ENCODE measurements around the gene SLC6A14. TPM values are rescaled to one million over a fixed set of nuclear protein-coding genes. Genes with fewer than 3 reads are reported as not detected.
A peak's percentile ranks its signal among the peaks of the same experiment; 100 is the strongest.

SLC6A14 gene, protein sequence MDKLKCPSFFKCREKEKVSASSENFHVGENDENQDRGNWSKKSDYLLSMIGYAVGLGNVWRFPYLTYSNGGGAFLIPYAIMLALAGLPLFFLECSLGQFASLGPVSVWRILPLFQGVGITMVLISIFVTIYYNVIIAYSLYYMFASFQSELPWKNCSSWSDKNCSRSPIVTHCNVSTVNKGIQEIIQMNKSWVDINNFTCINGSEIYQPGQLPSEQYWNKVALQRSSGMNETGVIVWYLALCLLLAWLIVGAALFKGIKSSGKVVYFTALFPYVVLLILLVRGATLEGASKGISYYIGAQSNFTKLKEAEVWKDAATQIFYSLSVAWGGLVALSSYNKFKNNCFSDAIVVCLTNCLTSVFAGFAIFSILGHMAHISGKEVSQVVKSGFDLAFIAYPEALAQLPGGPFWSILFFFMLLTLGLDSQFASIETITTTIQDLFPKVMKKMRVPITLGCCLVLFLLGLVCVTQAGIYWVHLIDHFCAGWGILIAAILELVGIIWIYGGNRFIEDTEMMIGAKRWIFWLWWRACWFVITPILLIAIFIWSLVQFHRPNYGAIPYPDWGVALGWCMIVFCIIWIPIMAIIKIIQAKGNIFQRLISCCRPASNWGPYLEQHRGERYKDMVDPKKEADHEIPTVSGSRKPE
- total RNA-seq (10 to 100 TPM; 68.6 to 70.8 TPM), polyA plus RNA-seq (ENCODE audit: insufficient read length in 6 of 6) (under 1 TPM; 0.08 to 0.76 (median 0.27) TPM)
- long read RNA-seq, donor 1: 0 reads
- long read RNA-seq, donor 2: 0 reads
- long read RNA-seq, donor 3: 0 reads
- long read RNA-seq, donor 4, full-length matches to known transcripts: 5 of 7 reads
- long read RNA-seq, donor 4, partial matches to known transcripts: 1 of 7 reads
- long read RNA-seq, donor 4, other reads (novel, unspliced or antisense): 1 of 7 reads
- long read RNA-seq, donor 5: 0 reads
- long read RNA-seq, donor 6: 0 reads
- long read RNA-seq, donor 7: 0 reads
- long read RNA-seq, donor 8: 0 reads
- long read RNA-seq, donor 9: 0 reads
- long read RNA-seq, donor 10, partial matches to known transcripts: 1 of 1 reads
- long read RNA-seq, donor 10, other reads (novel, unspliced or antisense): 0 of 1 reads
- long read RNA-seq, donor 11: 0 reads
- long read RNA-seq, donor 12: 0 reads

- no peaks in the 10 kb centered on the region for H3K4me1 ChIP-seq
- no peaks in the 10 kb centered on the region for H3K36me3 ChIP-seq
- TF ChIP-seq, protein P1, sequence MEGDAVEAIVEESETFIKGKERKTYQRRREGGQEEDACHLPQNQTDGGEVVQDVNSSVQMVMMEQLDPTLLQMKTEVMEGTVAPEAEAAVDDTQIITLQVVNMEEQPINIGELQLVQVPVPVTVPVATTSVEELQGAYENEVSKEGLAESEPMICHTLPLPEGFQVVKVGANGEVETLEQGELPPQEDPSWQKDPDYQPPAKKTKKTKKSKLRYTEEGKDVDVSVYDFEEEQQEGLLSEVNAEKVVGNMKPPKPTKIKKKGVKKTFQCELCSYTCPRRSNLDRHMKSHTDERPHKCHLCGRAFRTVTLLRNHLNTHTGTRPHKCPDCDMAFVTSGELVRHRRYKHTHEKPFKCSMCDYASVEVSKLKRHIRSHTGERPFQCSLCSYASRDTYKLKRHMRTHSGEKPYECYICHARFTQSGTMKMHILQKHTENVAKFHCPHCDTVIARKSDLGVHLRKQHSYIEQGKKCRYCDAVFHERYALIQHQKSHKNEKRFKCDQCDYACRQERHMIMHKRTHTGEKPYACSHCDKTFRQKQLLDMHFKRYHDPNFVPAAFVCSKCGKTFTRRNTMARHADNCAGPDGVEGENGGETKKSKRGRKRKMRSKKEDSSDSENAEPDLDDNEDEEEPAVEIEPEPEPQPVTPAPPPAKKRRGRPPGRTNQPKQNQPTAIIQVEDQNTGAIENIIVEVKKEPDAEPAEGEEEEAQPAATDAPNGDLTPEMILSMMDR (IDR thresholded peaks at IDR 0.05): no peak
- no peaks in the 10 kb centered on the region for H3K9me3 ChIP-seq
- intact Hi-C loops (cut with DNase I): no loop called here
- ATAC-seq (peak; percentile 92), DNase-seq (peak in 3 of 4 donors; percentile 2 to 63 (median 57))
- H3K27ac ChIP-seq: peak within 1 kb of the TSS in 1 of 2 donors; percentile 34
- H3K27me3 ChIP-seq: no peaks in the 10 kb centered on the region
- peak within 1 kb of the TSS; percentile 10 to 18 for H3K4me3 ChIP-seq
These were observed at the start of gene SLC6A14 for GRCh38 chrX:116436358-116436816. SLC6A14 (plus strand) TSS chrX:116436606; CDS start chrX:116436710, 104 bp downstream.

GRCh38 chrX:116395752-116396151 is 40.7 kb upstream of the SLC6A14 start:
- Histone ChIP-seq H3K4me1 (no peaks in the 10 kb centered on the region), H3K36me3 (no peaks in the 10 kb centered on the region), H3K4me3 (no peak overlapping the region), H3K9me3 (no peaks in the 10 kb centered on the region), H3K27me3 (no peaks in the 10 kb centered on the region), H3K27ac (no peak overlapping the region)
- intact Hi-C loops (cut with DNase I): no loop called here
- DNase-seq (no peak), ATAC-seq (no peak)
- TF ChIP-seq, protein P1 (IDR thresholded peaks at IDR 0.05): no peak

DNA sequence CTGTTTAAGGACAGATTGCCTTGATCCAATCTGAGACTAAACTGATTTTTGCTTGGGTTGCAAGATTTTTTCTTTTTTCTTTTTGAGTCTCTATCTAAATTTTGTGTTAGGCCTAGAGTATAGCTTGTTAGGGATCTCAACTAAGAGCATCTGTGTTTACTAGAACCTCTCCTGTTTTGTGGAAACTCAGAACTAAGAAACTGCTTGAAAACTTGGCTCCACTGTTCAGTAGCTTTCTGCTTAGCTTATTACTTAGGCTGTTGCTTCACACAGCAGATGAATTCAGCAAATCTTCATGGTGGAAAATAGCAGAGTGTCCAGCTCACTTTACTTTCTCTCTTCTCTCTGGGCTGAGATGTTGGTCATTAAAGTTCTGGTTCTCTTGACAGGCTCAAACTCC is 36.7 kb upstream of the SLC6A14 start:
- TF ChIP-seq, protein P1 (IDR thresholded peaks at IDR 0.05): no peak
- H3K9me3 ChIP-seq: no peaks in the 10 kb centered on the region
- intact Hi-C loops (cut with DNase I): no loop called here

GRCh38 chrX:116409219-116409618 is 27.2 kb upstream of the SLC6A14 start:
- H3K4me1 ChIP-seq: no peaks in the 10 kb centered on the region
- no peaks in the 10 kb centered on the region for H3K36me3 ChIP-seq
- no peak for DNase-seq
- no peaks in the 10 kb centered on the region for H3K27me3 ChIP-seq
- TF ChIP-seq, protein P1 (IDR thresholded peaks at IDR 0.05): no peak
- intact Hi-C loops (cut with DNase I): no loop called here
- no peak overlapping the region for H3K27ac ChIP-seq
- H3K4me3 ChIP-seq: no peak overlapping the region
- H3K9me3 ChIP-seq: no peaks in the 10 kb centered on the region
- ATAC-seq: no peak

More for the DNA sequence above, 36.7 kb upstream of the SLC6A14 start:
- Histone ChIP-seq H3K27me3 (no peaks in the 10 kb centered on the region), H3K4me3 (no peak overlapping the region), H3K27ac (no peak overlapping the region), H3K36me3 (no peaks in the 10 kb centered on the region), H3K4me1 (no peaks in the 10 kb centered on the region)
- no peak for ATAC-seq
- DNase-seq: no peak

All from left lung (tissue), 14 donors.